NCI-H2196 (cell line): Measurements from ENCODE around the gene MRTFA.

Experiments
- DNase-seq: peaks from one replicate; lab custom pipeline; 2025; ENCODE audit not compliant: unreplicated experiment; lab: John Stamatoyannopoulos, UW

MRTFA gene

DNA sequence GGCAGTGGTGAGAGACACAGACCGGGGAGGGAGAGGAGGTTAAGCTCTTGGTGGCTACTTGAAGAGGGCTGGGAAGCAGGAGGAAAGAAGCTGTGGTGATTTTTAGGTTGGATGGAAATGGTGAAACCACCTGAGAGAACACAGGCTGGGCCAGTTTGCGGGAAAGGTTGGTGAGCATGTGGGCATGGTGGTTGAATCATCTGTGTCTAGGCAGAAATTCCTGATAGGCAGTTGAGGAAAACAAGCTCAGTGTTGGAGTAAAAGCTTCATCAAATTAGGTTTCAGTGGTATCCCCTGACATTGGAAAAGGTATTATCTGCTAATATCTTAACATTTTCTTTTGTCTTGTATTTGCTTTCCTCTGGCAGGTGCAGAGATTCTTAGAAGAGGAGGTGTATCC is 270.5 kb downstream of the MRTFA start:
- no peak for DNase-seq

DNA sequence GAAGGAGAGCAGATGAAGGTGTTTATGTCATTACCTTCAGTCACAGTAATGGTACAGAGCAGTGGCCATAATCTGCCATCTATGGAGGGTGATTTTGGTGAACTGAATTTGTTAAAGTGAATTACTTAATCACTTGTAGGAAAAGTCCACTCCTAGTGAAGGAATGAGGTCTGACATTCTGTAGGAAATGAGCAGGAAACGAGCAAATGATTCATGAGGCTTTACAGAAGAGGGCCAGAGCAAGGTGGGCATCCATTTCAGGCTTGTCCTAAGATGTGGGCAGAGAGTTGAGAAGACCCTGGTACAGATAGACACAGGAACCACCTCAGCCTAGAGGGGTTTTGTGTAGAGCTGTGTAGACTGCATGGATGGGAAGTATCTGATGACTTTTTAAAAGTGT is 272.1 kb downstream of the MRTFA start:
- no peak for DNase-seq

DNA sequence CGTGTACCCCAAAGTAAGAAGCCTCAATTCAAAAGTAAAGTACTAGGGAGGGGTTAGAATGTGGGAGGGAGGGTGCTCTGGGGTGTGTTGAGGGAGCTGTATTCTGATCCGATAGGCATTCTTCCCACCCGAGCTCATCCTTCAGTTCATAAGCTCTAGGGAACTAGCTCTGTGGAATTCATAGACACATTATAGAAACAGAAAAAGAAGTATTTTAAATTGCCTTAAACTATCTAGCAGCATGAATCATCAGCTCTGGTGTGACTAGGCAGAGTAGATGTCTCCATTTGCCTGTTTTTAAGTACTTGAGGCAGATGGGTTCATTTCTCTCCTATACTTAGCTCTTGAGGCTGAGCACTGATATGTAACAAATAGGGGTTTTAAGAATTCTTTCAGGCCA is 273.5 kb downstream of the MRTFA start:
- DNase-seq, result no peak

DNA sequence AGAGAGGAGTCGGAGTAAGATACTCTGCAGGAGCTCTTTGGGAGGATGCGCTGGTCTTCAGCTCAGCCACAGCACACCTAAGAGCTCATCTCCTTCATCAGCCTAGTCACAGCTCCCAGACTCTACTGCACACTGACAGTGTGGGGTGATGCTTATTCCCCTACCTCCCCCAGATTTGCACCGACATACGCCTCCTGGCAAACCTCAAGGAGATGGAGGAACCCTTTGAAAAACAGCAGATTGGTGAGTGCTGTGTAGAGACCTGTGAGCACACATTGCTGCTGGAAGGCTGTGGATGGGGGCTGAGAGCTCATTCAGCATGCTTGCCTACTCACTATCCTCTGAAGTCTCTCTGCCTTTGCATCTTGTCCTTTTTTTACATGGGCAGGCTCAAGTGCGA is 275.4 kb downstream of the MRTFA start:
- no peak for DNase-seq
